ENCODE measurements around the gene HOXB3.

The HOXB3 gene

GRCh38 chr17:48577330-48577945, 12.6 kb downstream of the HOXB3 start:
- no peak for DNase-seq (ENCODE audit: low read depth)
- H3K4me3 ChIP-seq (ENCODE audit: low read length) = no peak overlapping the region
- no peak for TF ChIP-seq CTCF (conservative IDR thresholded peaks at IDR 0.05; ENCODE audit: low read depth, low read length)

GRCh38 chr17:48576479-48577309, 13.3 kb downstream of the HOXB3 start:
- TF ChIP-seq CTCF (conservative IDR thresholded peaks at IDR 0.05; ENCODE audit: low read depth, low read length) = no peak
- no peak overlapping the region for H3K4me3 ChIP-seq (ENCODE audit: low read length)
- DNase-seq (ENCODE audit: low read depth) = no peak

GRCh38 chr17:48575673-48576478, 14.2 kb downstream of the HOXB3 start:
- no peak overlapping the region for H3K4me3 ChIP-seq (ENCODE audit: low read length)
- TF ChIP-seq CTCF (conservative IDR thresholded peaks at IDR 0.05; ENCODE audit: low read depth, low read length) = no peak
- no peak for DNase-seq (ENCODE audit: low read depth)

GRCh38 chr17:48575066-48575582, 14.9 kb downstream of the HOXB3 start:
- DNase-seq (ENCODE audit: low read depth) = no peak
- no peak for TF ChIP-seq CTCF (conservative IDR thresholded peaks at IDR 0.05; ENCODE audit: low read depth, low read length)
- H3K4me3 ChIP-seq (ENCODE audit: low read length) = no peak overlapping the region

GRCh38 chr17:48574505-48575065, 15.5 kb downstream of the HOXB3 start:
- no peak for TF ChIP-seq CTCF (conservative IDR thresholded peaks at IDR 0.05; ENCODE audit: low read depth, low read length)
- H3K4me3 ChIP-seq (ENCODE audit: low read length) = no peak overlapping the region
- DNase-seq (ENCODE audit: low read depth) = no peak

- H3K4me3 ChIP-seq (ENCODE audit: low read length) = no peak overlapping the region
- DNase-seq (ENCODE audit: low read depth) = no peak
- no peak for TF ChIP-seq CTCF (conservative IDR thresholded peaks at IDR 0.05; ENCODE audit: low read depth, low read length)
These were observed 18.1 kb downstream of the HOXB3 start for GRCh38 chr17:48571826-48572417.
